ENCODE data around the gene ANKRD26. TPM values are rescaled to one million over a fixed set of nuclear protein-coding genes. Genes with fewer than 3 reads are reported as not detected.

ANKRD26 gene
- polyA plus RNA-seq (2013, experiment 1 of 4), result 14.6 TPM
- polyA plus RNA-seq (2013, experiment 2 of 4), result 15.2 TPM
- 13.2 TPM for polyA plus RNA-seq (2013, experiment 3 of 4)
- polyA plus RNA-seq (2013, experiment 4 of 4), result 13.9 TPM

- H3K4me3 ChIP-seq (ENCODE audit: insufficient read depth, low read depth, low read length), result peak within 1 kb of the TSS; percentile 81
- 2% methylated on average over 65 of the region's 65 CpGs for WGBS, 2 experiments
- H3K4me1 ChIP-seq (ENCODE audit: control insufficient read depth, insufficient read depth, low read length), result no peaks in the 10 kb centered on the region
- H3K27ac ChIP-seq (ENCODE audit: insufficient read depth, low read depth, low read length, poor library complexity, severe bottlenecking), result peak within 1 kb of the TSS; percentile 52
- H3K9me3 ChIP-seq (ENCODE audit: control insufficient read depth, low read length), result no peaks in the 10 kb centered on the region
- no peaks in the 10 kb centered on the region for H3K27me3 ChIP-seq (ENCODE audit: control insufficient read depth, insufficient read depth, low read length, poor library complexity, severe bottlenecking)
- H3K36me3 ChIP-seq (ENCODE audit: control insufficient read depth, insufficient read depth, low read length), result no peaks in the 10 kb centered on the region
These were observed at the start of gene ANKRD26 for GRCh38 chr10:27099916-27100812. TSS of gene ANKRD26 (minus strand) at chr10:27100494. CDS start at chr10:27100326, 168 bp downstream.

- peaks cover 3% of the 10 kb centered on the region for H3K4me1 ChIP-seq (ENCODE audit: control insufficient read depth, insufficient read depth, low read length)
- no peak overlapping the region for H3K27ac ChIP-seq (ENCODE audit: insufficient read depth, low read depth, low read length, poor library complexity, severe bottlenecking)
- H3K4me3 ChIP-seq (ENCODE audit: insufficient read depth, low read depth, low read length), result no peak overlapping the region
- no peaks in the 10 kb centered on the region for H3K9me3 ChIP-seq (ENCODE audit: control insufficient read depth, low read length)
- peaks cover 37% of the 10 kb centered on the region for H3K36me3 ChIP-seq (ENCODE audit: control insufficient read depth, insufficient read depth, low read length)
- WGBS, 2 experiments, result 96 to 97% methylated on average over 5 of the region's 5 CpGs
- no peaks in the 10 kb centered on the region for H3K27me3 ChIP-seq (ENCODE audit: control insufficient read depth, insufficient read depth, low read length, poor library complexity, severe bottlenecking)
These were observed 47.4 kb upstream of the ANKRD26 start for GRCh38 chr10:27147701-27148100.

- peaks cover 41% of the 10 kb centered on the region for H3K36me3 ChIP-seq (ENCODE audit: control insufficient read depth, insufficient read depth, low read length)
- no peaks in the 10 kb centered on the region for H3K27me3 ChIP-seq (ENCODE audit: control insufficient read depth, insufficient read depth, low read length, poor library complexity, severe bottlenecking)
- peak overlapping the region; percentile 77 for H3K27ac ChIP-seq (ENCODE audit: insufficient read depth, low read depth, low read length, poor library complexity, severe bottlenecking)
- H3K4me1 ChIP-seq (ENCODE audit: control insufficient read depth, insufficient read depth, low read length), result no peaks in the 10 kb centered on the region
- no peak overlapping the region for H3K4me3 ChIP-seq (ENCODE audit: insufficient read depth, low read depth, low read length)
- H3K9me3 ChIP-seq (ENCODE audit: control insufficient read depth, low read length), result no peaks in the 10 kb centered on the region
These were observed 45.6 kb upstream of the ANKRD26 start for GRCh38 chr10:27145937-27146336.

GRCh38 chr10:27143686-27144085 lies 43.4 kb upstream of the ANKRD26 start:
- Histone ChIP-seq H3K27ac (ENCODE audit: insufficient read depth, low read depth, low read length, poor library complexity, severe bottlenecking) (no peak overlapping the region), H3K36me3 (ENCODE audit: control insufficient read depth, insufficient read depth, low read length) (peaks cover 44% of the 10 kb centered on the region), H3K4me3 (ENCODE audit: insufficient read depth, low read depth, low read length) (no peak overlapping the region), H3K4me1 (ENCODE audit: control insufficient read depth, insufficient read depth, low read length) (no peaks in the 10 kb centered on the region), H3K27me3 (ENCODE audit: control insufficient read depth, insufficient read depth, low read length, poor library complexity, severe bottlenecking) (no peaks in the 10 kb centered on the region), H3K9me3 (ENCODE audit: control insufficient read depth, low read length) (no peaks in the 10 kb centered on the region)
- WGBS, 2 experiments, result 83% methylated on average over 1 of the region's 1 CpG; no CpG with 5 or more reads in 1 of the 2 experiments

- Histone ChIP-seq H3K27me3 (ENCODE audit: control insufficient read depth, insufficient read depth, low read length, poor library complexity, severe bottlenecking) (no peaks in the 10 kb centered on the region), H3K27ac (ENCODE audit: insufficient read depth, low read depth, low read length, poor library complexity, severe bottlenecking) (no peak overlapping the region), H3K4me1 (ENCODE audit: control insufficient read depth, insufficient read depth, low read length) (no peaks in the 10 kb centered on the region), H3K4me3 (ENCODE audit: insufficient read depth, low read depth, low read length) (no peak overlapping the region), H3K36me3 (ENCODE audit: control insufficient read depth, insufficient read depth, low read length) (peaks cover 20% of the 10 kb centered on the region), H3K9me3 (ENCODE audit: control insufficient read depth, low read length) (no peaks in the 10 kb centered on the region)
- 98 to 100% methylated on average over 1 to 3 of the region's 3 CpGs for WGBS, 2 experiments
These were observed 38.0 kb upstream of the ANKRD26 start for GRCh38 chr10:27138277-27138676.

- Histone ChIP-seq H3K27ac (ENCODE audit: insufficient read depth, low read depth, low read length, poor library complexity, severe bottlenecking) (no peak overlapping the region), H3K4me1 (ENCODE audit: control insufficient read depth, insufficient read depth, low read length) (no peaks in the 10 kb centered on the region), H3K27me3 (ENCODE audit: control insufficient read depth, insufficient read depth, low read length, poor library complexity, severe bottlenecking) (no peaks in the 10 kb centered on the region), H3K9me3 (ENCODE audit: control insufficient read depth, low read length) (no peaks in the 10 kb centered on the region), H3K4me3 (ENCODE audit: insufficient read depth, low read depth, low read length) (no peak overlapping the region), H3K36me3 (ENCODE audit: control insufficient read depth, insufficient read depth, low read length) (peaks cover 32% of the 10 kb centered on the region)
- 94 to 98% methylated on average over 2 to 3 of the region's 3 CpGs for WGBS, 2 experiments
These were observed 34.1 kb upstream of the ANKRD26 start for GRCh38 chr10:27134371-27134770.

GRCh38 chr10:27108165-27108564 lies 7.9 kb upstream of the ANKRD26 start:
- H3K27me3 ChIP-seq (ENCODE audit: control insufficient read depth, insufficient read depth, low read length, poor library complexity, severe bottlenecking), result no peaks in the 10 kb centered on the region
- H3K9me3 ChIP-seq (ENCODE audit: control insufficient read depth, low read length), result no peaks in the 10 kb centered on the region
- WGBS, 2 experiments, result 86 to 100% methylated on average over 2 of the region's 3 CpGs
- no peak overlapping the region for H3K4me3 ChIP-seq (ENCODE audit: insufficient read depth, low read depth, low read length)
- peaks cover 42% of the 10 kb centered on the region for H3K36me3 ChIP-seq (ENCODE audit: control insufficient read depth, insufficient read depth, low read length)
- no peak overlapping the region for H3K27ac ChIP-seq (ENCODE audit: insufficient read depth, low read depth, low read length, poor library complexity, severe bottlenecking)
- no peaks in the 10 kb centered on the region for H3K4me1 ChIP-seq (ENCODE audit: control insufficient read depth, insufficient read depth, low read length)

- 92 to 95% methylated on average over 5 of the region's 5 CpGs for WGBS, 2 experiments
- Histone ChIP-seq H3K9me3 (ENCODE audit: control insufficient read depth, low read length) (no peaks in the 10 kb centered on the region), H3K27ac (ENCODE audit: insufficient read depth, low read depth, low read length, poor library complexity, severe bottlenecking) (no peak overlapping the region)
These were observed 4.6 kb upstream of the ANKRD26 start for GRCh38 chr10:27104919-27105318.

GRCh38 chr10:27100813-27101347 lies 586 bp upstream of the ANKRD26 start:
- H3K36me3 ChIP-seq (ENCODE audit: control insufficient read depth, insufficient read depth, low read length), result no peaks in the 10 kb centered on the region
- 88 to 89% methylated on average over 14 of the region's 14 CpGs for WGBS, 2 experiments
- no peak overlapping the region for H3K27ac ChIP-seq (ENCODE audit: insufficient read depth, low read depth, low read length, poor library complexity, severe bottlenecking)
- H3K4me3 ChIP-seq (ENCODE audit: insufficient read depth, low read depth, low read length), result peak overlapping the region; percentile 81
- no peaks in the 10 kb centered on the region for H3K9me3 ChIP-seq (ENCODE audit: control insufficient read depth, low read length)
- H3K27me3 ChIP-seq (ENCODE audit: control insufficient read depth, insufficient read depth, low read length, poor library complexity, severe bottlenecking), result no peaks in the 10 kb centered on the region
- no peaks in the 10 kb centered on the region for H3K4me1 ChIP-seq (ENCODE audit: control insufficient read depth, insufficient read depth, low read length)

More at GRCh38 chr10:27104919-27105318, 4.6 kb upstream of the ANKRD26 start:
- no peaks in the 10 kb centered on the region for H3K27me3 ChIP-seq (ENCODE audit: control insufficient read depth, insufficient read depth, low read length, poor library complexity, severe bottlenecking)
- no peaks in the 10 kb centered on the region for H3K4me1 ChIP-seq (ENCODE audit: control insufficient read depth, insufficient read depth, low read length)
- no peak overlapping the region for H3K4me3 ChIP-seq (ENCODE audit: insufficient read depth, low read depth, low read length)
- peaks cover 16% of the 10 kb centered on the region for H3K36me3 ChIP-seq (ENCODE audit: control insufficient read depth, insufficient read depth, low read length)

- H3K9me3 ChIP-seq (ENCODE audit: control insufficient read depth, low read length), result no peaks in the 10 kb centered on the region
- no peak overlapping the region for H3K27ac ChIP-seq (ENCODE audit: insufficient read depth, low read depth, low read length, poor library complexity, severe bottlenecking)
- H3K27me3 ChIP-seq (ENCODE audit: control insufficient read depth, insufficient read depth, low read length, poor library complexity, severe bottlenecking), result no peaks in the 10 kb centered on the region
- H3K4me1 ChIP-seq (ENCODE audit: control insufficient read depth, insufficient read depth, low read length), result no peaks in the 10 kb centered on the region
- peak overlapping the region; percentile 81 for H3K4me3 ChIP-seq (ENCODE audit: insufficient read depth, low read depth, low read length)
- no peaks in the 10 kb centered on the region for H3K36me3 ChIP-seq (ENCODE audit: control insufficient read depth, insufficient read depth, low read length)
- 81 to 82% methylated on average over 11 of the region's 11 CpGs for WGBS, 2 experiments
These were observed 846 bp downstream of the ANKRD26 start for GRCh38 chr10:27099448-27099847.

Data from ectodermal cell (in vitro differentiated cells).